Fibroblast of mammary gland (primary cell): ENCODE data around the gene FMO3.

ENCODE experiments used
- DNase-seq: peaks from one replicate; pipeline ENCODE4 v3.0.0-alpha.2; 2010; ENCODE audit warnings: low read depth
- H3K4me3 ChIP-seq: 2 replicates; pipeline ENCODE4 v1.5.1; 2011; ENCODE audit warnings: low read depth, mild to moderate bottlenecking, low read length, moderate library complexity; ENCODE audit not compliant: control insufficient read depth
- CTCF ChIP-seq: conservative IDR thresholded peaks from 2 replicates; pipeline ENCODE4 v1.5.1; 2011; ENCODE audit warnings: low read depth, low read length, inconsistent platforms; ENCODE audit not compliant: control insufficient read depth, insufficient read depth

FMO3 gene

GRCh38 chr1:171152549-171152948 lies 61.8 kb downstream of the FMO3 start:
- H3K4me3 ChIP-seq = no peak overlapping the region
- no peak for TF ChIP-seq CTCF
- no peak for DNase-seq

GRCh38 chr1:171155484-171155883 lies 64.8 kb downstream of the FMO3 start:
- DNase-seq = no peak
- TF ChIP-seq CTCF = no peak
- H3K4me3 ChIP-seq = no peak overlapping the region

- no peak for DNase-seq
- no peak for TF ChIP-seq CTCF
Measured at GRCh38 chr1:171158096-171158495, 67.4 kb downstream of the FMO3 start.

GRCh38 chr1:171158551-171158950 lies 67.8 kb downstream of the FMO3 start:
- DNase-seq = no peak
- H3K4me3 ChIP-seq = no peak overlapping the region
- no peak for TF ChIP-seq CTCF

More at GRCh38 chr1:171158096-171158495, 67.4 kb downstream of the FMO3 start:
- H3K4me3 ChIP-seq = no peak overlapping the region

- TF ChIP-seq CTCF = no peak
- no peak overlapping the region for H3K4me3 ChIP-seq
- DNase-seq = no peak
Measured at GRCh38 chr1:171159148-171159547, 68.4 kb downstream of the FMO3 start.

GRCh38 chr1:171160211-171160610 lies 69.5 kb downstream of the FMO3 start:
- H3K4me3 ChIP-seq = no peak overlapping the region
- TF ChIP-seq CTCF = no peak
- no peak for DNase-seq
